SW 1271 (cell line): ENCODE measurements around the gene TRPM2.
"Not testable (repeated sequence)": the region's sequence is repeated elsewhere in the genome, so short reads cannot be mapped to it uniquely, and the experiment has no call there.

Source experiments
- DNase-seq, 2 experiments: peaks; one replicate each; lab custom pipeline; 2025; lab: John Stamatoyannopoulos, UW

Gene TRPM2

GRCh38 chr21:44335266-44336059, 18.0 kb upstream of the TRPM2 start:
- no peak for DNase-seq

GRCh38 chr21:44337449-44337848, 16.0 kb upstream of the TRPM2 start:
- no peak for DNase-seq

DNA sequence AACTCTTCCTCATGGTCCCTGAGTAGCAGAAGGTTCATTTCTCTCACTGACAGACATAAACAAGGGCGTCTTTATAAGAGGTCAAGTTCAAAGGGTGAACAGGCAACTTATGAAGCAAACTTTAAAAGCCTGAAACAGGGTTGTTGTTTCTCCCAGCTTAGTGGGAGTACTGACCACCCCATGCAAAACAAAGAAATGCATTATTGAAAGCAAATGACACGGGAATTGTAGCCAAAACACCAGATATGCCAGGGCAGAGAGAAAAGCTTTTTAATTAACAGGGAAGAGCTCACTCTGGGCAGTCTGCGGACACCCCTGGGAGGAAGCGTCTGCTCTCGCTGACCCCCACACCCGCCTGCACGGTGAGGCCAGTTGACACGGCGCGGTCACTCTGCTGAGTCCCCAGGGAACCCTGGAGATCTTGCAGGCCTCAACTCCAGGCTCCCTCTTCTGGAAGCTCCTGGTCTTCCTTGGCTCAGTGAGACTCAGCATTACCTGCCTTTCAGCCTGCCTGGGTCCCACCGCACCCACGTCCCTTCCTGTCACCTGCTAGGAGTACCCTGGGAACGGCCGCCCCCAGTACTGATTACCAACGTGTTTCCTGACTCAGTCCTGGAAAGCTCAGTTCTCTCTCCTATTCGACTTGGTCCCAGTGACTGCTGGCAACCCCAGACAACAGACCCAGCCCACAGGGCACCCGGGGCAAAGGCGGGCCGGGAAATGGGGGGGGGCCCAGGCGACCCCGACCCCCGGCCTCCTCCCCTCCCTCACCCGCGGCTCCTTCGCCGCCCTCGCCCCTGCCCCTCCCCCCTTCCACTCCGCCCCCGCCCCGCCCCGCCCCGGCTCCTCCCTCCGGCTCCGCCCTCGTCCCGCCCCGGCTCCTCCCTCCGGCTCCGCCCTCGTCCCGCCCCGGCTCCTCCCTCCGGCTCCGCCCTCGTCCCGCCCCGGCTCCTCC, 15.2 kb upstream of the TRPM2 start:
- peak in 1 of 2 experiments; percentile 20 for DNase-seq

DNA sequence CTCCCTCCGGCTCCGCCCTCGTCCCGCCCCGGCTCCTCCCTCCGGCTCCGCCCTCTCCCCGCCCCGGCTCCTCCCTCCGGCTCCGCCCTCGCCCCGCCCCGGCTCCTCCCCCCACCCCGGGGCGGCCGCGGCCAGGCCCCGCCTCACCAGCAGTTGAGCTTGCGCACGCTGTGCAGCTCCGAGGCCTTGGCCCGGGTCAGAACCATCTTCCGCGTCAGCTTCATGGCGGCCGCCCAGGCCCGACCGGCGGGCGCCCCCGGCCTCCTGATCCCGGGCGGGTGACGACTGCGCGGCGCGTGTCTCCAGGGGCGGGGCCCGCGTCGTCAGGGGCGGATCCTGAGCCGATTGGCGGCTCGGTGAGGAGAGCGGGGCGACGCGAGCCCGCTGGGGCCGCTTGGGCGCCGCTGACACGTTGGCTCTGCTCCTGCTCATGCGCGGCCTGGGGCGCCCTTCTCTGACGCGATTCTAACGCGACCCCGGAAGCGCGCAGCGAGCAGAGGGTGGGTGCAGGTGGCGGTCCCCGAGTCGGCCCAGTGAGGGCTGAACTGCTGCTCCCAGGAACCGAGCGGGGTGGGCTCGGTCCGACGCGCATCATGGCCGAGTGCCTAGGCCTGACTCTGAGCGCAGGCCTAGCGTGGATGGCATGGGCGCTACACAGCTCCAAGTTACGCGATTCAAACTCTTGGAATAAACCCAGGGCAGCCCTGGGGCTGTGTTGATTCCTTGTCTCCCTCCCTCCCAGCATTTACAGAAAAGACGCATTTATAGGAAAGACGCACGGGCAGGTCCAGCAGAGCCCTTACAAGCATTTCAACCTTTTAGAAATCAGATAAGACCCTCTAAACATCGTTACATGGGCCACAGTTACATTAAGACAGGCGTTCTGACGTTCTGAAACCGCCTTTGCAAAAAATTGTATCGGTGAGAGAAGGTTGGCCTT, 14.2 kb upstream of the TRPM2 start, which contains the start of gene CFAP410:
TSS of gene CFAP410 (minus strand) at position 420 of the 940 bp plus-strand sequence. CDS start at position 224, 196 bp downstream.
- peak; percentile 48 to 84 for DNase-seq

GRCh38 chr21:44341726-44342458, 11.5 kb upstream of the TRPM2 start:
- DNase-seq = not testable (repeated sequence)

- DNase-seq = not testable (repeated sequence)
These were observed 10.4 kb upstream of the TRPM2 start for GRCh38 chr21:44342981-44343380.

- DNase-seq = no peak
These were observed 8.8 kb upstream of the TRPM2 start for GRCh38 chr21:44344541-44345183.

- no peak for DNase-seq
These were observed 7.9 kb upstream of the TRPM2 start for GRCh38 chr21:44345495-44345894.

DNA sequence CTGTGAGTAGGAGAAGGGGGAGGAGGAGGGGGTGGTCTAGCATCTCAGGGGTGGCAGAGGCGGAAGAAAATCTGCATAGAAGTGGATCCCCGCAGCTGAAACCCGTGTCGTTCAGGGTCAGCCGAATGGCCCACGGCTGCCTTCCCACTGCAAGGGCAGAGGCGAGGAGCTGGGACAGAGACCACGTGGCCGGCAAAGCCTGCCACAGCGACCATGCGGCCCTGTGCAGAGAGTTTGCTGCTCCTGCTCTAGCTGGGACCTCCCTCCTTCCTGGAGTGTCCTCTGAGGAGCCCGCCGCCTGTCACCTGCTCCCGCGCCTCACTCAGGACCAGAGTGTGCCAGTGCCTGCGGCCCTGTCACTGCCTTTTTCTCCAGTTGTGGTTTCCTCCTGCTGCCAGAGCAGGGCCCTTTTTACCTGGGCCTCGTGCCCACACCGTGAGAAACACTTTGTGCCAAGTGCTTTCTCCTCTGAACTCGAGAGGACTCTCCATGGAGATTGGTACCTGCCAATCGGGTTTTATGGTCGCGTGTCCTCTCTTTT, 5.4 kb upstream of the TRPM2 start:
- DNase-seq = no peak

DNA sequence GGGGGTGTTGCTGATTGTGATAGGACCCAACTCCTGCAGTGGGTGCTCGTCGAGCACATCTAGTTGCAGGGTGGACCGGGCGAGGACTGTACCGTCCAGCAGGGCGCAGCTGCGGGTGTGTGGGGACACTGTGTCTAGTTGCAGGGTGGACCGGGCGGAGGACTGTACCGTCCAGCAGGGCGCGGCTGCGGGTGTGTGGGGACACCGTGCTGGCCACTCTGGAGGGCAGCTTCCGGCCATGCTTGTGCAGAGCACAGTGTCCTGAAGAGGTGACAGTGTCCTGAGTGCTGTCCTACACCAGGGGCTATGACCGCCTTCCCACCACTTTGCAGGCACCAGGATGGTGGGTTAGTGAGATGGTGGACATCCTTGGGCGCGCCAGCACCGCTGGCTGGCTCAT, 4.6 kb upstream of the TRPM2 start:
- DNase-seq = no peak

DNA sequence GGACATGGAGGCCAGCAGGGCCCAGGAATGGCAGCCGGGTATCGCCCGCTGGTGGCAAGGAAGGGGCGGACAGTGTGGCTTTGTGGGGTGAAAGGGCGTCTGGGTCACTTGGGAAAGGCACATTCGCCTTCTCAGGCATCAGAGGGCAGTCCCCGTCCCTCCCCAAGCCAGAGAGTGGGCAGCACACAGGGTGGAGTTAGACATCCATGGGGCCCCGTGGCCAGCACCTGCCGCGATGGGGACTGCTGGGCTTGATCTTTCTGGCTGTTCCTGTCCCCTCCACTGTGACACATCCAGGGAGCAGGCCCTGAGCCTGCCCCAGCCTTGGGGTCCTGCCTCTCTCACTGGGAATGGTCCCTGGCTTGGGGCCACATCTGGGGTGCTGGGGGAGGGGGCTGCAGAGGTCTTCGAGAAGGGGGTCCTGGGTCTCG, 4.0 kb upstream of the TRPM2 start:
- DNase-seq = no peak

DNA sequence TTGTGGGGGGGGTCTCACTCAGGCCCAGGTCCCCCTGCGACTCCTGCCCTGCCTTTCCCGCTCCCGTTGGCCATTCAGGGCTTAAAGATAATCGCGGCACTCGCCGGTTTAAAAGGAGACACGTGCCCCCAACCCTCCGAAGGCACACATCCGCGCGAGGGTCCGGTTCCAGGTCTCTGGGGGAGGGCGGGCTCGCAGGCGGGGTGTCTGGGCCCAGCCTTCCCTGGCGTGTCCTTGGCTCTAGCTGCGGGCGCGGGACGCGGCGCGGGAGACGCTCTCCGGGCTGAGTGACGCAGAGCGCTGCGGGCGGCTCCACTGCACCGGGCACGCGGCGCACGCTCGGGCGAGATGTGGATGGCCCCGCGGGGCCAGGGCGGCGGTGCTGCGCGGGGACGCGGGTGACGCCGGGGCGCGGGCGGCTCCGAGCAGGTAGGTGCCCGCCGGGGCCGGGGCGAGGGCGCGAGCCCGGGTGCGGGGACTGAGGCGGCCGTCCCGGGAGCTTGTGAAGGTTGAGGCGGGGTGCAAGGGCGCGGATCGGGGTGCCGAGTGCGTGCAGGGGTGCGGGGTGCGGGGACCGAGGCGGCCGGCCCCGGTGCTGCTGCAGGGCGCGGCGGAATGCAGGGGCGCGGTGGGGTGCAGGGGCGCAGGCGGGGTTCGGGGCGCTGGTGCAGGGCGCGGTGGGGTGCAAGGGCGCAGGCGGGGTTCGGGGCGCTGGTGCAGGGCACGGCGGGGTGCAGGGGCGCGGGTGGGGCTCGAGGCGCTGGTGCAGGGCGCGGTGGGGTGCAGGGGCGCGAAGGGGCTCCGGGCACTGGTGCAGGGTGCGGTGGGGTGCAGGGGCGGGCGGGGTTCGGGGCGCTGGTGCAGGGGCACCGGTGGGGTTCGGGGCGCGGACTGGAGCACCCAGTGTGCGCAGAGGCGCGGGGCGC, 3.3 kb upstream of the TRPM2 start:
- no peak for DNase-seq

GRCh38 chr21:44350773-44351481, 2.5 kb upstream of the TRPM2 start:
- DNase-seq = no peak

DNA sequence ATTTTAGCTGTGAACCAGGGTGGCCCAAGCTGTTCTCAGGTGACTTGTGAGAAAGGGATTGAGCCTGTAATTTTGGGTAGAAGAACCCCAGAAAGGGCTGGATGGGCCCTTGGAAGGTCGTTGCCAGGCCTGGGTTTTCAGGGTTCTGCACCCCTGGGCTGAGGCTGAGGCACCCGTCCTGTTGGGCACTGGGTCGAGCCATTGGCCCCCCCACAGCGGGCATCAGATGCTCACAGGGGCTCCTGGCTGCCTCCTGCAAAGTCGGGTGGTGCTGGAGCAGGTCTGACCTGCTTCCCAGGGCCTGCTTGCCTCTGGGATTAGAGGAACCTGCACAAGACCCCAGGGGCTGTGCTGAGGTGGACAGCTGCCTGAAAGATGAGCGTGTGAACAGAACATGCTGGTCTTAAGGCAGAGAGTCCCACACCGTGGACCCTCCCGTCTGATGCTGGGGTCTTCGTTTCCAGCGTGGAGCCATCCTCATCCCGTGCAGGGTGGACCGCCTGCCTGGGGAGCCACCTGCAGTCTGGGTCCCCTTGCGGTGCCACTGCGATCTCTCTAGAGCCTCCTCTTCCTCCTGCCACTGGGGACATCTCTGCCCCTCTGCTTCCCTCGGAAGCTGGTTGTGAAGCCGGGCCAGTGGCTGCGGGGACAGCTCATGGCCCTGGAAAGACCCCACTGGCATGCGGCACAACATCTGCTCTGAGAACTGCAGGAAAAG, 1.7 kb upstream of the TRPM2 start:
- no peak for DNase-seq

GRCh38 chr21:44352253-44352860, 1.1 kb upstream of the TRPM2 start:
- no peak for DNase-seq

DNA sequence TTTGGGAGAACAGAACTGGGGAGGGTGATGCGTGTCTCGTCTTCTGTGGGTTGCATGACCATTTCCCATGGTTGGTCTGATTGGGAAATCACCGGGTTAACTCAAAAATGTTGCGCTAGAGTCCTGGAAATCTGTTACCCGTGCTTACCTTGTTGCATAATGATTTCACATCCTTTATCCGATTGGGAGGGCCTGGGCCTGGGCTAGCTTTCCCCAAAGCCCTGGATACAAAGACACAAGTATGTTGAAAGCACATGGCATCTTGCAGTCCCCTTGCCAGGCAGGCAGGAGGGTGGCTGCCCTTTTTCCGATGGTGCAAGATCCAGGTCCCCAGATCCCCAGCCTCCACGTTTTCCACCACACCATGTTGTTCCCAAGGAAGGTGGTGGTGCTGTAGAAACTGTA, 582 bp downstream of the TRPM2 start:
- no peak for DNase-seq
